ENCODE data around the gene SLC40A1. TPM values are rescaled to one million over a fixed set of nuclear protein-coding genes. Genes with fewer than 3 reads are reported as not detected.

The SLC40A1 gene
- total and polyA plus RNA-seq, 4 donors = 97.4 to 572 (median 168) TPM

DNA sequence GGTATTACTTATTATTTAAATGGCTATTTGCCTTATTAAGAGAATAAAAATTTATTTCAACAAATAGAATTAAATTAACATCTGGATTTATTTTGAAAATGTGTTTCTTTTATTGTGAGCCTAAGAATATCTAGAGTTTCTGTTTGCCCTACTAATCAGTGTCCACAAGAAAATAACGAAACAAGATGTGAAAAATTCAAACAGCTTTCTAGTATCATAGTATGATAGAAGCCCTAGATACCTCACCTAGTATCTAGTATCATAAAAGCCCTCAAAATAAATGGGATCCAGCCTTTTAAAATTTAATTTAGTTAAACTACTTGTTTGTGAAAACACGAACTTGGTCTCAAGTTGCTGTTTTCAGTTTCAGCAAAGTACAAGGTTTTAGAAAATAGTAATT is 13.7 kb upstream of the SLC40A1 start:
- Histone ChIP-seq H3K36me3 (ENCODE audit: control insufficient read depth in 4 of 4, insufficient read depth in 3 of 4, low read depth in 1 of 4, low read length in 3 of 4) (no peaks in the 10 kb centered on the region), H3K4me1 (ENCODE audit: control insufficient read depth in 4 of 4, insufficient read depth in 4 of 4, low read length in 3 of 4) (no peaks in the 10 kb centered on the region), H3K27me3 (ENCODE audit: control insufficient read depth in 4 of 4, insufficient read depth in 4 of 4, low read length in 3 of 4) (no peaks in the 10 kb centered on the region), H3K9ac (ENCODE audit: low read depth in 1 of 2, low read length in 2 of 2) (no peak overlapping the region), H3K9me3 (ENCODE audit: control insufficient read depth in 4 of 4, low read length in 3 of 4) (no peaks in the 10 kb centered on the region), H3K4me3 (ENCODE audit: low read depth in 1 of 3, low read length in 3 of 3) (no peak overlapping the region), H3K27ac (ENCODE audit: low read depth in 1 of 2, low read length in 2 of 2) (no peak overlapping the region)
- WGBS = 94% methylated on average over 2 of the region's 2 CpGs
- TF ChIP-seq RXRA (IDR thresholded peaks at IDR 0.05) (no peak), GABPA (IDR thresholded peaks at IDR 0.05 in 1 of 2, conservative IDR thresholded peaks at IDR 0.05 in 1 of 2) (no peak), RAD21 (IDR thresholded peaks at IDR 0.05) (no peak), FOXA1 (IDR thresholded peaks at IDR 0.05) (no peak), SP1 (IDR thresholded peaks at IDR 0.05) (no peak), EGR1 (IDR thresholded peaks at IDR 0.05; ENCODE audit: low read depth in 2 of 2) (no peak), YY1 (IDR thresholded peaks at IDR 0.05) (no peak), JUND (IDR thresholded peaks at IDR 0.05) (no peak)
- TF ChIP-seq, protein P1, sequence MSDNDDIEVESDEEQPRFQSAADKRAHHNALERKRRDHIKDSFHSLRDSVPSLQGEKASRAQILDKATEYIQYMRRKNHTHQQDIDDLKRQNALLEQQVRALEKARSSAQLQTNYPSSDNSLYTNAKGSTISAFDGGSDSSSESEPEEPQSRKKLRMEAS (IDR thresholded peaks at IDR 0.05) = no peak
- TF ChIP-seq, protein P2, sequence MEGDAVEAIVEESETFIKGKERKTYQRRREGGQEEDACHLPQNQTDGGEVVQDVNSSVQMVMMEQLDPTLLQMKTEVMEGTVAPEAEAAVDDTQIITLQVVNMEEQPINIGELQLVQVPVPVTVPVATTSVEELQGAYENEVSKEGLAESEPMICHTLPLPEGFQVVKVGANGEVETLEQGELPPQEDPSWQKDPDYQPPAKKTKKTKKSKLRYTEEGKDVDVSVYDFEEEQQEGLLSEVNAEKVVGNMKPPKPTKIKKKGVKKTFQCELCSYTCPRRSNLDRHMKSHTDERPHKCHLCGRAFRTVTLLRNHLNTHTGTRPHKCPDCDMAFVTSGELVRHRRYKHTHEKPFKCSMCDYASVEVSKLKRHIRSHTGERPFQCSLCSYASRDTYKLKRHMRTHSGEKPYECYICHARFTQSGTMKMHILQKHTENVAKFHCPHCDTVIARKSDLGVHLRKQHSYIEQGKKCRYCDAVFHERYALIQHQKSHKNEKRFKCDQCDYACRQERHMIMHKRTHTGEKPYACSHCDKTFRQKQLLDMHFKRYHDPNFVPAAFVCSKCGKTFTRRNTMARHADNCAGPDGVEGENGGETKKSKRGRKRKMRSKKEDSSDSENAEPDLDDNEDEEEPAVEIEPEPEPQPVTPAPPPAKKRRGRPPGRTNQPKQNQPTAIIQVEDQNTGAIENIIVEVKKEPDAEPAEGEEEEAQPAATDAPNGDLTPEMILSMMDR (IDR thresholded peaks at IDR 0.05; ENCODE audit: low read depth, low read length, missing input control) = no peak
- no peak for DNase-seq (ENCODE audit: low spot score)

DNA sequence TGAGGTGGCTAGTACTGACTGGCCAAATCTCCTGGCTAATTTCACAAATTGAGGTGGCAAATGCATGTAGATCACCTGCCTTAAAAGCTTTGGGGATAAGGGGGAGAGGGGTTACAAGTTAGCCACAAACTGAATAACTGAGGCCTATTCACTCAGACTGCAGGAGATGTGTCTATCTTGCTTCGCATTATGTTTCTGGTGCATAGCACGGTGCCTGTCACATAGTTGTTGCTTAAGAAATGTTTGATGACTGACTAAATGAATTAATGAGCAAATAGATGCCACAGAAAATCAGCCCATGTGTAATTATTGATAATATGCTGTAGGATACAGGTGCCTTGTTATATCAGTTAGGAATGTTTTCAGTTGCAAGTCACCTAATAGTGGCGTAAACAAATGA is 12.5 kb upstream of the SLC40A1 start:
- TF ChIP-seq RXRA (IDR thresholded peaks at IDR 0.05) = no peak
- no peak for TF ChIP-seq GABPA (IDR thresholded peaks at IDR 0.05 in 1 of 2, conservative IDR thresholded peaks at IDR 0.05 in 1 of 2)
- no peak for TF ChIP-seq FOXA2 (IDR thresholded peaks at IDR 0.05)
- no peak for TF ChIP-seq YY1 (IDR thresholded peaks at IDR 0.05)
- no peak for TF ChIP-seq RAD21 (IDR thresholded peaks at IDR 0.05)
- TF ChIP-seq TAF1 (conservative IDR thresholded peaks at IDR 0.05) = no peak
- TF ChIP-seq, protein P3, sequence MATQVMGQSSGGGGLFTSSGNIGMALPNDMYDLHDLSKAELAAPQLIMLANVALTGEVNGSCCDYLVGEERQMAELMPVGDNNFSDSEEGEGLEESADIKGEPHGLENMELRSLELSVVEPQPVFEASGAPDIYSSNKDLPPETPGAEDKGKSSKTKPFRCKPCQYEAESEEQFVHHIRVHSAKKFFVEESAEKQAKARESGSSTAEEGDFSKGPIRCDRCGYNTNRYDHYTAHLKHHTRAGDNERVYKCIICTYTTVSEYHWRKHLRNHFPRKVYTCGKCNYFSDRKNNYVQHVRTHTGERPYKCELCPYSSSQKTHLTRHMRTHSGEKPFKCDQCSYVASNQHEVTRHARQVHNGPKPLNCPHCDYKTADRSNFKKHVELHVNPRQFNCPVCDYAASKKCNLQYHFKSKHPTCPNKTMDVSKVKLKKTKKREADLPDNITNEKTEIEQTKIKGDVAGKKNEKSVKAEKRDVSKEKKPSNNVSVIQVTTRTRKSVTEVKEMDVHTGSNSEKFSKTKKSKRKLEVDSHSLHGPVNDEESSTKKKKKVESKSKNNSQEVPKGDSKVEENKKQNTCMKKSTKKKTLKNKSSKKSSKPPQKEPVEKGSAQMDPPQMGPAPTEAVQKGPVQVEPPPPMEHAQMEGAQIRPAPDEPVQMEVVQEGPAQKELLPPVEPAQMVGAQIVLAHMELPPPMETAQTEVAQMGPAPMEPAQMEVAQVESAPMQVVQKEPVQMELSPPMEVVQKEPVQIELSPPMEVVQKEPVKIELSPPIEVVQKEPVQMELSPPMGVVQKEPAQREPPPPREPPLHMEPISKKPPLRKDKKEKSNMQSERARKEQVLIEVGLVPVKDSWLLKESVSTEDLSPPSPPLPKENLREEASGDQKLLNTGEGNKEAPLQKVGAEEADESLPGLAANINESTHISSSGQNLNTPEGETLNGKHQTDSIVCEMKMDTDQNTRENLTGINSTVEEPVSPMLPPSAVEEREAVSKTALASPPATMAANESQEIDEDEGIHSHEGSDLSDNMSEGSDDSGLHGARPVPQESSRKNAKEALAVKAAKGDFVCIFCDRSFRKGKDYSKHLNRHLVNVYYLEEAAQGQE (IDR thresholded peaks at IDR 0.05) = no peak
- TF ChIP-seq, protein P2 (IDR thresholded peaks at IDR 0.05; ENCODE audit: low read depth, low read length, missing input control) = no peak
- no peak for TF ChIP-seq FOXA1 (IDR thresholded peaks at IDR 0.05)
- no peak for TF ChIP-seq HNF4A (conservative IDR thresholded peaks at IDR 0.05)
- no peak for TF ChIP-seq NR2F2 (IDR thresholded peaks at IDR 0.05)
- TF ChIP-seq, protein P1 (IDR thresholded peaks at IDR 0.05) = no peak
- TF ChIP-seq, protein P4, sequence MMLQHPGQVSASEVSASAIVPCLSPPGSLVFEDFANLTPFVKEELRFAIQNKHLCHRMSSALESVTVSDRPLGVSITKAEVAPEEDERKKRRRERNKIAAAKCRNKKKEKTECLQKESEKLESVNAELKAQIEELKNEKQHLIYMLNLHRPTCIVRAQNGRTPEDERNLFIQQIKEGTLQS (IDR thresholded peaks at IDR 0.05) = no peak
- no peak for TF ChIP-seq JUND (IDR thresholded peaks at IDR 0.05)
- TF ChIP-seq EGR1 (IDR thresholded peaks at IDR 0.05; ENCODE audit: low read depth in 2 of 2) = no peak
- TF ChIP-seq, protein P5, sequence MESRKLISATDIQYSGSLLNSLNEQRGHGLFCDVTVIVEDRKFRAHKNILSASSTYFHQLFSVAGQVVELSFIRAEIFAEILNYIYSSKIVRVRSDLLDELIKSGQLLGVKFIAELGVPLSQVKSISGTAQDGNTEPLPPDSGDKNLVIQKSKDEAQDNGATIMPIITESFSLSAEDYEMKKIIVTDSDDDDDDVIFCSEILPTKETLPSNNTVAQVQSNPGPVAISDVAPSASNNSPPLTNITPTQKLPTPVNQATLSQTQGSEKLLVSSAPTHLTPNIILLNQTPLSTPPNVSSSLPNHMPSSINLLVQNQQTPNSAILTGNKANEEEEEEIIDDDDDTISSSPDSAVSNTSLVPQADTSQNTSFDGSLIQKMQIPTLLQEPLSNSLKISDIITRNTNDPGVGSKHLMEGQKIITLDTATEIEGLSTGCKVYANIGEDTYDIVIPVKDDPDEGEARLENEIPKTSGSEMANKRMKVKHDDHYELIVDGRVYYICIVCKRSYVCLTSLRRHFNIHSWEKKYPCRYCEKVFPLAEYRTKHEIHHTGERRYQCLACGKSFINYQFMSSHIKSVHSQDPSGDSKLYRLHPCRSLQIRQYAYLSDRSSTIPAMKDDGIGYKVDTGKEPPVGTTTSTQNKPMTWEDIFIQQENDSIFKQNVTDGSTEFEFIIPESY (IDR thresholded peaks at IDR 0.05) = no peak
- no peak for TF ChIP-seq HNF4G (IDR thresholded peaks at IDR 0.05)
- TF ChIP-seq SP1 (IDR thresholded peaks at IDR 0.05) = no peak
- no peak overlapping the region for H3K27ac ChIP-seq (ENCODE audit: low read depth in 1 of 2, low read length in 2 of 2)
- H3K36me3 ChIP-seq (ENCODE audit: control insufficient read depth in 4 of 4, insufficient read depth in 3 of 4, low read depth in 1 of 4, low read length in 3 of 4) = no peaks in the 10 kb centered on the region
- no peaks in the 10 kb centered on the region for H3K9me3 ChIP-seq (ENCODE audit: control insufficient read depth in 4 of 4, low read length in 3 of 4)
- WGBS = 96% methylated on average over 3 of the region's 3 CpGs
- DNase-seq (ENCODE audit: low spot score) = no peak
- H3K4me1 ChIP-seq (ENCODE audit: control insufficient read depth in 4 of 4, insufficient read depth in 4 of 4, low read length in 3 of 4) = no peaks in the 10 kb centered on the region
- H3K27me3 ChIP-seq (ENCODE audit: control insufficient read depth in 4 of 4, insufficient read depth in 4 of 4, low read length in 3 of 4) = no peaks in the 10 kb centered on the region
- no peak overlapping the region for H3K4me3 ChIP-seq (ENCODE audit: low read depth in 1 of 3, low read length in 3 of 3)
- H3K9ac ChIP-seq (ENCODE audit: low read depth in 1 of 2, low read length in 2 of 2) = no peak overlapping the region
